Skin of body (tissue), 3 donors: ENCODE data around the gene UBE2K. TPM values are rescaled to one million over a fixed set of nuclear protein-coding genes. Genes with fewer than 3 reads are reported as not detected.
"Not testable (repeated sequence)": the region's sequence is repeated elsewhere in the genome, so short reads cannot be mapped to it uniquely, and the experiment has no call there.

Experiments used
- DNase-seq: peaks from one replicate; lab custom pipeline; 2025; lab: John Stamatoyannopoulos, UW
- small RNA-seq: library from RNA; depleted of rRNA; stranded (forward); fragments of <200 nt; gene quantifications from one replicate; pipeline ENCODE3, GENCODE V24; 2014; ENCODE audit warnings: low replicate concordance
- total RNA-seq: library from RNA; depleted of rRNA; stranded (reverse); fragments of >200 nt; gene quantifications from one replicate; pipeline ENCODE4 v1.2.3, GENCODE V29; 2014

The UBE2K gene
- total RNA-seq, 1 donor from 2014 or later, result 30.5 TPM

DNA sequence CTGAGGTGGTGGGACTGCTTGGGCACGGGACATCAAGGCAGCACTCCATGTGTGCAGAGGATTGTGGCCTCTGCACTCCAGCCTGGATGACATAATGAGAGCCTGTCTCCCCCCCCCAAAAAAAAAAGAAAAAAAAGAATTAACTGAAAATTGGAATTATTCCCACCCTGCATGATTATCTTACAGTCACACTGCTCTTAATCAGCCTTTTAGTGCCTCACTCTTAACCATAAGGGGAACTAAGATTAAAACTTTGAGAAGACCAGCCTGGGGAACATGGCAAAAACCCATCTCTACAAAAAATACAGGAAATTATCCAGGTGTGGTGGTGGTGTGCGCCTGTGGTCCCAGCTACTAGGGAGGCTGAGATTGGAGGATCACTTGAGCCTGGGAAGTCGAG, 94.6 kb downstream of the UBE2K start:
- DNase-seq, result no peak

DNA sequence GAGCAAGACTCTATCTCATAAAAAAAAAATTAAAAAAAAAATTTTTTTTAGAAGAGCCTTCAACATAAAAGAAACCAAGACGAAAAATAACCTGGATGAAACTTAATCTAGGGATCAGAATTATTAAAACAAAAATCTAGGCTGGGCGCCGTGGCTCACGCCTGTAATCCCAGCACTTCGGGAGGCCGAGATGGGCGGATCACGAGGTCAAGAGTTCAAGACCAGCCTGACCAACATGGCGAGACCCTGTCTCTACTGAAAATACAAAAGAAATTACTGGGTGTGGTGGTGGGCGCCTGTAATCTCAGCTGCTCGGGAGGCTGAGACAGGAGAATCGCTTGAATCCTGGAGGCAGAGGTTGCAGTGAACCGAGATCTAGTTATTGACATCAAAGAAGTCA, 95.0 kb downstream of the UBE2K start:
- DNase-seq, result not testable (repeated sequence)

DNA sequence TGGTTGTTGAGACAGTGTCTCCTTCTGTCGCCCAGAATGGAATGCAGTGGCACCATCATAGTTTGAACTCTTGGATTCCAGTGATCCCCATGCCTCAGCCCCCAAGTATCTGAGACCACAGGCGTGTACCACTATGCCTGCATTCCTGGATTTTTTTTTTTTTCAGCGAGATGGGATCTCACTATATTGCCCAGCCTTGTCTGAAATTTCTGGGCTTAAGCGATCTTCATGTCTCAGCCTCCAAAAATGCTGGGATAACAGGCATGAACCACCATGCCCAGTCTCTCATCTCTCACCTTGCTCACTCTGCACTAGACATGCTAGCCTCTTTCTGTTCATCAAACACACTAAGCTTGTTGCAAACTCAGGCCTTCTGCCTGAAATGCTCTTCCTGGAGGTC, 104.1 kb downstream of the UBE2K start:
- no peak for DNase-seq

DNA sequence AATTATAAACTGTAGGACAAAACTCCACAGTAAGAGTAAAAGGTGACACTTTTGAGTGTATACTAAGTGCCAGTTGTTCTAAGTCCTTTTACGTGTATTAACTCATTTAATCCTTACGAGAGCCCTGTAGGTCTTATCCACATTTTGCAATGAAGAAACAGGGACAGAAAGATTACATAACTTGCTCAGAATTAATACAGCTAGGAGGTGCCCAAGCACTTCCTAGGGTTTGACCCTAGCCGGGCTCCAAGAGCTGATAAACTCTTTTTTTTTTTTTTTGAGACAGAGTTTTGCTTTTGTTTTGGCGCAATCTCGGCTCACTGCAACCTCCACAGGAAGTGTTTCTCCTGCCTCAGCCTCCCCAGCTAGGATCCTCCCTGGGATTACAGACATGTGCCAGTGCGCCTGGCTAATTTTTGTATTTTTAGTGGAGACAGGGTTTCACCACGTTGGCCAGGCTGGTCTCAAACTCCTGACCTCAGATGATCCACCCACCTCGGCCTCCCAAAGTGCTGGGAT, 110.4 kb downstream of the UBE2K start:
- DNase-seq, result no peak

- no peak for DNase-seq
Observed at GRCh38 chr4:39812500-39812899, 114.6 kb downstream of the UBE2K start.

- not testable (repeated sequence) for DNase-seq
Observed at GRCh38 chr4:39813033-39813432, 115.1 kb downstream of the UBE2K start.

DNA sequence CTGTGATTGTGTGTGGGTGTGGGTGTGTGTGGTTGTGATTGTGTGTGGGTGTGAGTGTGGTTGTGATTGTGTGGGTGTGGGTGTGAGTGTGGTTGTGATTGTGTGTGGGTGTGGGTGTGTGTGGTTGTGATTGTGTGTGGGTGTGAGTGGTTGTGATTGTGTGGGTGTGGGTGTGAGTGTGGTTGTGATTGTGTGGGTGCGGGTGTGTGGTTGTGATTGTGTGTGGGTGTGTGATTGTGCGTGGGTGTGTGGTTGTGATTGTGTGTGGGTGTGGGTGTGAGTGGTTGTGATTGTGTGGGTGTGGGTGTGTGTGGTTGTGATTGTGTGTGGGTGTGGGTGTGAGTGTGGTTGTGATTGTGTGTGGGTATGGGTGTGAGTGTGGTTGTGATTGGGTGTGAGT, 115.8 kb downstream of the UBE2K start:
- DNase-seq, result not testable (repeated sequence)

DNA sequence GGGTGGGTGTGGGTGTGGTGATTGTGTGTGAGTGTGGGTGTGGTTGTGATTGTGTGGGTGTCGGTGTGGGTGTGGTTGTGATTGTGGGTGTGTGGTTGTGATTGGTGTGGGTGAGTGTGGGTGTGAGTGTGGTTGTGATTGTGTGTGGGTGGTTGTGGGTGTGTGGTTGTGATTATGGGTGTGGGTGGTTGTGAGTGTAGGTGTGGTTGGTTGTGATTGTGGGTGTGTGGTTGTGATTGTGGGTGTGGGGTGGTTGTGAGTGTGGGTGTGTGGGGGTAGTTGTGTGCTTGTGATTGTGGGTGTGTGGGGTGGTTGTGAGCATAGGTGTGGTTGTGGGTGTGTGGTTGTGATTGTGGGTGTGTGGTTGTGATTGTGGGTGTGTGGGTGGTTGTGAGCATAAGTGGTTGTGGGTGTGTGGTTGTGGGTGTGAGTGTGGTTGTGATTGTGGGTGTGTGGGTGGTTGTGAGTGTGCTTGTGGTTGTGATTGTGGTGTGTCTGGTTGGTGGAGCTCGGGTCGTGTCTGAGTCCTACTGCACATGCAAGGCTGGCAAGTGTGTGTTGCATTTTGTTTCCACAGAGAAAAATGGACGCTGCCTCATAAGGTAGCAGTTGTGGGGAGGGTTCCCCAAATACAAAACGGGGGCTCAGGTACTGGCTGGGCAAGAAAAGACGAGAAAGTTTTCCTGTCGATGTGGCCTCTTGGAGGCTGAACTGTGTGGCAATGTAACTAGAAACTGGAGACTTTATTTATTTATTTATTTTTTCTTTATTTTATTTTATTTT, 116.7 kb downstream of the UBE2K start:
- no peak for DNase-seq

GRCh38 chr4:39818646-39819045, 120.7 kb downstream of the UBE2K start:
- DNase-seq, result no peak

GRCh38 chr4:39820186-39820585, 122.2 kb downstream of the UBE2K start:
- no peak for DNase-seq

GRCh38 chr4:39821951-39822350, 124.0 kb downstream of the UBE2K start:
- DNase-seq, result no peak

DNA sequence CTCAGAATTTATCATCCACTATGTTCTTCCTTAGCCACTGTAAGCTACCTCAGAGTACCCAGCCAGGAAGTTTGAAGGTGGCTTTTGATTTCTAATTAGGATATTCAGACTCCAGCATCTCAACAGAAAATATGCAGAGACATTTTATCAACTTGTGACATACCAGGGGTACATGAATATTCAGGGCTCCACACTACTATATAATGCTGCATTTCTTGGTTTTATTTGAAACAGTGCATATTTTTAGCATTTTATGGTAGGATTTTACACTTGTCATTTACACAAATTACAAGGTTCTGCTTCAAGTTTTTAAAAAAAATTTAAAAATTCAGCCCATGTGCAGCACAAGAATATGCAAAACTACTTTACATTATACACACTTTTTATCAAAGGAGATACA, 124.7 kb downstream of the UBE2K start:
- no peak for DNase-seq

DNA sequence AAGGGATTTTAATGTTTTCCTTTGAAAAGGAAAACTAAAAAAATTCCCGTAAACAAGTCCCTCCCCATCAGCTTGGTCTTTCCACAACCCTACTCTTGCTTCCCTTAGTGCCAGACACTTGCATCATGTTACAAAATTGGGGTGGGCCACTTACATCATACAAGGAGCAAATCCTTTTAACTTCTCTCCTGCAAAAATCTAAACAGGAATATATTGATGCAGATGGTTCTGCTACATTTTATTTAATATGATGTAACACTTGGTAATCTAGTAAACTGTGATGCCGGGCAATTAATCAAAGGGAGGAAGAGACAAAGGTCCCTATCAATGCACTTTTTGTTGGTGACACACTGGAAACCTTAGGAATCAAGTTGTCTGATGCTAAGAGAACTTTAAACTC, 125.3 kb downstream of the UBE2K start:
- DNase-seq, result no peak

DNA sequence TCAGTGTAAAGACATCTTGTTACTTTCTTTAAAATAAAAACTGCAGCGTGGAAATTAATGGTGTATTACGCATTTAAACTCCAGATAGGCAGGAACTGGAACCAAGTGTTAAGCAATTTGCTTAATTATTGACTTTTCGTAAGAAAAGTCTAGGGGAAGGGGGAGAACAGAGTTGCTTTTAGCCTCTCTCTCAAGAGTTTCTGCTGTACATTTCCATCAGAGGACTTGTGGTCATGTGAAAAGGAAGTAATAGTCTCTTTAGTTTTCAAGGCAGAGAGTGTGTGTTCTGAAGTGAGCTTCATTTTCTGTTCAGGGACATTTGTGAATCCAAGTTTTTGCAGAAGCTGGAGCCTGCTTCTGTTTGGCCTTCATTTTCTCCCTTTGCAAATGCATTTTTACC, 127.2 kb downstream of the UBE2K start:
- no peak for DNase-seq

DNA sequence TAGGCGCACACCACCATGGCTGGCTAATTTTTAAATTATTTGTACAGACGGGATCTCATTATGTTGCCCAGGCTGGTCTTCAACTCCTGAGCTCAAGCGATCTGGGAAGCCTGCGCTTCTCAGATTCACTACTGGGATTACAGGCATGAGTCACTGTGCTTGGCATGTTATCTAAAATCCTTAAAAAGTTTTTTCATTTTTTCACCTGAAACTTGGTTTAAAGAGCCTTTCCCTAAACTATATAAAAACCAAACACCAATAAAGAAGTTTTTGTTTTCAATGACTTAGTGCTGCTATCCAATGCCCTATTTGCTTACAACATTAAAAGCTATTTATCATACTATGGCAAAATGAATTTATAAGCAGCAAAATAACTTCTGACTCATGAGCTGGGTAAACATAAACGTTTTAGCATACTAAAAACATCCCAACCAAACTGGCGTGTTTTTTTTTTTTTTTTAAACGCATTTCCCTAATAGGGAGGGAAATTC, 127.8 kb downstream of the UBE2K start:
- no peak for DNase-seq

Small RNAs within 50 kb of the gene (small RNA-seq; reads per million reads assigned to genes)
- gene RF00019, result not detected
- gene RN7SL558P, result not detected

Other genes starting within 250 kb of the UBE2K start
- 4,546 TPM for gene RPL9, start 239.2 kb upstream of the UBE2K start, total RNA-seq
- 15.4 TPM for gene LIAS, start 239.1 kb upstream of the UBE2K start, total RNA-seq
- gene UGDH, start 170.7 kb upstream of the UBE2K start, total RNA-seq, result 46.2 TPM
- gene SMIM14, start 59.3 kb upstream of the UBE2K start, total RNA-seq, result 23.9 TPM